Caco-2 (cell line): Measurements from ENCODE around the gene HIRIP3. TPM values are rescaled to one million over a fixed set of nuclear protein-coding genes. Genes with fewer than 3 reads are reported as not detected.
A peak's percentile ranks its signal among the peaks of the same experiment; 100 is the strongest.

Experiments used
- BruUV-seq: library from RNA; stranded (reverse); fragments of 400-500 nt; replicated peaks from 2 replicates; lab custom pipeline; 2021; lab: Mats Ljungman, UMichigan
- CTCF ChIA-PET: fragments of 300-600 bp; sonication (Branson Sonifier 250); formaldehyde crosslinking; loops from one replicate; lab custom pipeline; 2022; ENCODE audit warnings: antibody characterized with exemption; lab: Charles Lee
- POLR2A ChIA-PET: fragments of 300-600 bp; sonication (Branson Sonifier 250); formaldehyde crosslinking; loops from one replicate; lab custom pipeline; 2022; ENCODE audit warnings: antibody characterized with exemption; lab: Charles Lee
- DNase-seq, 2 experiments: peaks; one replicate each; pipeline versions ENCODE4 v3.0.0 to v3.0.0-alpha.2; 2020 to 2022
- H3K27me3 ChIP-seq: replicated peaks from 2 replicates; pipeline ENCODE4 v1.6.0; 2011; ENCODE audit warnings: low read length; ENCODE audit not compliant: control insufficient read depth, insufficient read depth
- H3K36me3 ChIP-seq: 2 replicates; pipeline ENCODE4 v1.5.1; 2011; ENCODE audit warnings: low read length; ENCODE audit not compliant: control insufficient read depth, insufficient read depth
- H3K4me1 ChIP-seq: fragments of 250-450 bp; sonication (Bioruptor Pico); 2 replicates; pipeline ENCODE4 v1.5.1; 2020; ENCODE audit warnings: mild to moderate bottlenecking
- H3K4me3 ChIP-seq: 2 replicates; pipeline ENCODE4 v1.5.1; 2011; ENCODE audit warnings: low read depth, mild to moderate bottlenecking, control low read depth, low read length
- H3K9me3 ChIP-seq: fragments of 250-450 bp; sonication (Bioruptor Pico); 2 replicates; pipeline ENCODE4 v1.5.1; 2020; ENCODE audit warnings: mild to moderate bottlenecking, moderate library complexity
- H3K27ac Mint-ChIP-seq: one replicate; pipeline ENCODE4 v1.8.0; 2022; ENCODE audit warnings: mixed read lengths; ENCODE audit not compliant: unreplicated experiment
- H3K27me3 Mint-ChIP-seq: one replicate; pipeline ENCODE4 v1.8.0; 2022; ENCODE audit warnings: mixed read lengths; ENCODE audit not compliant: insufficient read depth, unreplicated experiment
- H3K36me3 Mint-ChIP-seq: one replicate; pipeline ENCODE4 v1.8.0; 2022; ENCODE audit warnings: mild to moderate bottlenecking, mixed read lengths; ENCODE audit not compliant: insufficient read depth, unreplicated experiment
- H3K4me1 Mint-ChIP-seq: one replicate; pipeline ENCODE4 v1.8.0; 2022; ENCODE audit warnings: low read depth, mixed read lengths; ENCODE audit not compliant: unreplicated experiment
- H3K4me3 Mint-ChIP-seq: one replicate; pipeline ENCODE4 v1.8.0; 2022; ENCODE audit warnings: mild to moderate bottlenecking, moderate library complexity, mixed read lengths; ENCODE audit not compliant: unreplicated experiment
- H3K9me3 Mint-ChIP-seq: one replicate; pipeline ENCODE4 v1.8.0; 2022; ENCODE audit warnings: mixed read lengths; ENCODE audit not compliant: unreplicated experiment
- intact Hi-C: fragments of 100-400 bp; cut with micrococcal nuclease; formaldehyde crosslinking; loops from one replicate; pipeline ENCODE4 v1.10.0; 2022; ENCODE audit not compliant: unreplicated experiment
- total RNA-seq: library from RNA; stranded (reverse); gene quantifications from 2 replicates; pipeline ENCODE4 v1.2.3, GENCODE V29; 2022
- TF ChIP-seq, protein P1 (sequence below), 2 experiments: fragments of 200-600 bp in 1 of 2; IDR thresholded peaks; 1 replicate in 1 of 2; 2 replicates in 1 of 2; pipeline versions ENCODE4 v1.5.1 to v1.8.0; 2011 to 2022; ENCODE audit warnings: antibody characterized with exemption in 1 of 2, control low read depth in 1 of 2, inconsistent platforms in 1 of 2, low read depth in 1 of 2, low read length in 1 of 2, mild to moderate bottlenecking in 1 of 2, moderate library complexity in 1 of 2; ENCODE audit not compliant: insufficient read depth in 1 of 2, severe bottlenecking in 1 of 2, unreplicated experiment in 1 of 2

HIRIP3 gene
- total RNA-seq, 1 experiment from 2014 or later = 23.3 TPM

DNA sequence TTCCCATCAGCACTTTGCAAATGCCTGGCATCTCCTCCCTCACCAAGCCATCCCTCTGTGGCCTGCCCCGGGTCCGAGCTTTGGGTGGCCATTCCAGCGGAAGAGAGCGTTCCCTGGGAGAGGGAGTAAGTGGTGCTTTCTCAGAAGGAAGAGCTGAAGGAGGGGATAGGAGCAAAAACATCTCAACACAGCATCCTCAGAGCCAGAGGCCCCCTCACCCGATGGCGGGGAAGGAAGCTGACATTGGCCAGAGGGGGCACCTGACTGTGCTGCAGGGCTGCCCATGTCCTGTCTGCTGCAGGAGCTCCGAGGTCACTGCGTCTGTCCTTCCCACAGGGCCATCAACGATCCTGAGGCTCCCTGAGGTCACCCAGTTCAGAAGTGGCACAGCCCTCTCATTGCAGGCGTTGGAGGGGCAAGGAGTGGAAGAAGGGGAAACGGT lies 36.1 kb upstream of the HIRIP3 start:
- no TSS peak for BruUV-seq
- intact Hi-C loops = no loop called here
- Mint-ChIP-seq H3K27ac (no peak overlapping the region), H3K36me3 (no peaks in the 10 kb centered on the region), H3K9me3 (no peaks in the 10 kb centered on the region), H3K4me1 (peaks cover 7% of the 10 kb centered on the region), H3K4me3 (no peak overlapping the region), H3K27me3 (peaks cover 13% of the 10 kb centered on the region)
- Histone ChIP-seq H3K27me3 (no peaks in the 10 kb centered on the region; the same call in 1 of the 2 replicates), H3K36me3 (no peaks in the 10 kb centered on the region), H3K4me1 (no peaks in the 10 kb centered on the region), H3K4me3 (no peak overlapping the region), H3K9me3 (no peaks in the 10 kb centered on the region)
- ChIA-PET POLR2A (interaction anchor here (0.6 kb wide), 1 partner anchor 224 kb away, joined by 3 read pairs; no protein-coding TSS in a partner anchor), CTCF (interaction anchor here (0.5 to 1.9 kb wide), 8 partner anchors 10 to 339 kb away, joined by 3 to 7 read pairs (median 4); partner anchors contain the start of genes KCTD13, TAOK2 and TBC1D10B)
- DNase-seq = no peak
- TF ChIP-seq, protein P1, sequence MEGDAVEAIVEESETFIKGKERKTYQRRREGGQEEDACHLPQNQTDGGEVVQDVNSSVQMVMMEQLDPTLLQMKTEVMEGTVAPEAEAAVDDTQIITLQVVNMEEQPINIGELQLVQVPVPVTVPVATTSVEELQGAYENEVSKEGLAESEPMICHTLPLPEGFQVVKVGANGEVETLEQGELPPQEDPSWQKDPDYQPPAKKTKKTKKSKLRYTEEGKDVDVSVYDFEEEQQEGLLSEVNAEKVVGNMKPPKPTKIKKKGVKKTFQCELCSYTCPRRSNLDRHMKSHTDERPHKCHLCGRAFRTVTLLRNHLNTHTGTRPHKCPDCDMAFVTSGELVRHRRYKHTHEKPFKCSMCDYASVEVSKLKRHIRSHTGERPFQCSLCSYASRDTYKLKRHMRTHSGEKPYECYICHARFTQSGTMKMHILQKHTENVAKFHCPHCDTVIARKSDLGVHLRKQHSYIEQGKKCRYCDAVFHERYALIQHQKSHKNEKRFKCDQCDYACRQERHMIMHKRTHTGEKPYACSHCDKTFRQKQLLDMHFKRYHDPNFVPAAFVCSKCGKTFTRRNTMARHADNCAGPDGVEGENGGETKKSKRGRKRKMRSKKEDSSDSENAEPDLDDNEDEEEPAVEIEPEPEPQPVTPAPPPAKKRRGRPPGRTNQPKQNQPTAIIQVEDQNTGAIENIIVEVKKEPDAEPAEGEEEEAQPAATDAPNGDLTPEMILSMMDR (IDR thresholded peaks at IDR 0.05; ENCODE audit: insufficient read depth in 1 of 2, low read depth in 1 of 2, low read length in 1 of 2, severe bottlenecking in 1 of 2, unreplicated experiment in 1 of 2) = no peak

DNA sequence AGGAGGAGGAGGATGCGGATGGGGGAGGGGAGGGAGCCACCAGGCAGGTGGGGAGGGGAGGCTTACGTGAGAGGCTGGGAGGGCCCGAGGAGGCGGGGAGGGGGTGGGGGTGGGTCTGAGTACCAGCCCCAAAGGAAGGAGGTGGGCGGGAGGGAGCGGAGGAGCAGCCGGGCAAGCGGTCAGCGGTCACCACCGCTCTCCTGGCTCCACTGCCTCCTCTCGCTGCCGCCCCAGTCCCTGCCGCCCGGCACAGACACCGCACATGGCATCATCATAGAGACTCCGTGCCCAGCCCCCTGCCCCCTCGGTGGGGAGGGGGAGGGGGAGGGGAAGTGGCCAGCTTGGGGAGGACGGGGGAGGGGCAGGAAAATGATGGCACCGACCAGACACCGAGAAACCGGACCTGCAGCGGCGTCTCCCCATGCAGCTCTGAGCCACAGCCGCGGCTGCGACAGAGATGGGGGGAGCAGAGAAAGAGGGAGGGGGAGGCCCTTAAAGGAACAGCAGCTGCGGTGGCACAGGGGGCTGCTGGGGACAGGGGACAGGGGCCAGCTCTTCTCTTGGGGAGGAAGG lies 35.5 kb upstream of the HIRIP3 start, which contains the start of gene TLCD3B:
TSS of gene TLCD3B (minus strand) at position 431 of the 573 bp plus-strand sequence. CDS start 744 bp downstream, outside the sequence.
- Histone ChIP-seq H3K9me3 (no peaks in the 10 kb centered on the region), H3K36me3 (no peaks in the 10 kb centered on the region), H3K27me3 (no peaks in the 10 kb centered on the region; the same call in 1 of the 2 replicates), H3K4me1 (no peaks in the 10 kb centered on the region), H3K4me3 (peak within 1 kb of the TSS; percentile 9; the same call in 1 of the 2 replicates)
- H3K27me3 Mint-ChIP-seq = peaks cover 12% of the 10 kb centered on the region
- no peak within 1 kb of the TSS for H3K27ac Mint-ChIP-seq
- no peak for DNase-seq
- no peaks in the 10 kb centered on the region for H3K9me3 Mint-ChIP-seq
- ChIA-PET POLR2A (interaction anchor here (0.6 to 0.7 kb wide), 2 partner anchors 72 to 223 kb away, joined by 3 to 14 read pairs; no protein-coding TSS in a partner anchor), CTCF (interaction anchor here (0.7 to 1.9 kb wide), 2 partner anchors 58 to 1847 kb away, joined by 7 to 11 read pairs; partner anchors contain the start of gene TAOK2)
- BruUV-seq = no TSS peak
- H3K36me3 Mint-ChIP-seq = no peaks in the 10 kb centered on the region
- no peak within 1 kb of the TSS for H3K4me3 Mint-ChIP-seq
- peaks cover 7% of the 10 kb centered on the region for H3K4me1 Mint-ChIP-seq
- TF ChIP-seq, protein P1 (IDR thresholded peaks at IDR 0.05; ENCODE audit: insufficient read depth in 1 of 2, low read depth in 1 of 2, low read length in 1 of 2, severe bottlenecking in 1 of 2, unreplicated experiment in 1 of 2) = no peak
- intact Hi-C loops = no loop called here

DNA sequence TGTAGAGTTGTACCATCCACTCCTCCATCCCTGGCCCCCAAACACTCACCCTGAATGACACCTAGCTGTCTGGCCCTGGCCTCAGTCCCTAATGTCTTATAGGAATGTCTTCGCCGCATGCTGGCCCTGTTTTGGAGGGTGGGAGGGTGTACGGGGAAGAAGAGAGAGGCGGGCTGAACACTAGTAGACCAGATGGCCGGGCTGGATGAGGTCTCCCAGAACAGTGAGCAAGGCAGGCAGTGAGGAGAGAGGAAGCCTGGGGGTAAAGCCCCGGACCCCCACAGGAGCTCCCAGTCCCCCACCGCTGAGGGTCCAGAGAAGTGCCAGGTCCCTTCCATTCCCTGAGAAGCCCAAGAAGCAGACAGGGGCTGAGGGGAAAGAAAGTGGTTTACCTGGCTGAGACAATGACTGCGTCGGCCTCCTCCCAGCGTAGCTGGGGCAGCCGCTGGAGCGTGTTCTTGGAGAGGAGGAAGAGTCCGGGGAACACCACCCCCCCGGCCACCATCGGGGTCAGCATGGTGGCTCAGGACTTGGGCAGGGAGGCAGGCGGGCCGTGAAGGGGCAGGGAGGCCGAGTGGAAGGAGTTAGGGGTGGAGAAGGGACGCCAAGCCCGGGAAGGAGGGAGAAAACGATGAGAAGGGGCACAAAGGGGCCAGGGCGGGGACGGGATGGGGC lies 34.7 kb upstream of the HIRIP3 start:
- POLR2A ChIA-PET = no interaction called here
- H3K4me3 Mint-ChIP-seq = no peak overlapping the region
- H3K27me3 Mint-ChIP-seq = peaks cover 12% of the 10 kb centered on the region
- H3K4me1 Mint-ChIP-seq = peaks cover 7% of the 10 kb centered on the region
- intact Hi-C loops = no loop called here
- no peak for DNase-seq
- no peaks in the 10 kb centered on the region for H3K36me3 ChIP-seq
- H3K4me1 ChIP-seq = no peaks in the 10 kb centered on the region
- no peaks in the 10 kb centered on the region for H3K9me3 Mint-ChIP-seq
- CTCF ChIA-PET = no interaction called here
- H3K9me3 ChIP-seq = no peaks in the 10 kb centered on the region
- TF ChIP-seq, protein P1 (IDR thresholded peaks at IDR 0.05; ENCODE audit: insufficient read depth in 1 of 2, low read depth in 1 of 2, low read length in 1 of 2, severe bottlenecking in 1 of 2, unreplicated experiment in 1 of 2) = no peak
- no TSS peak for BruUV-seq
- H3K27me3 ChIP-seq = no peaks in the 10 kb centered on the region; the same call in 1 of the 2 replicates
- no peaks in the 10 kb centered on the region for H3K36me3 Mint-ChIP-seq
- no peak overlapping the region for H3K27ac Mint-ChIP-seq
- H3K4me3 ChIP-seq = no peak overlapping the region
